ENCODE measurements around the gene ACBD4.

- TF ChIP-seq CTCF (IDR thresholded peaks at IDR 0.05; ENCODE audit: poor library complexity) = no peak
- no peak for TF ChIP-seq EZH2 (IDR thresholded peaks at IDR 0.05; ENCODE audit: borderline replicate concordance)
- TF ChIP-seq EZH2phosphoT487 (IDR thresholded peaks at IDR 0.05; ENCODE audit: low read depth, severe bottlenecking, unreplicated experiment) = no peak
Measured at GRCh38 chr17:45117848-45118646, 17.4 kb upstream of the ACBD4 start.
